ENCODE data around the gene RGS3. TPM values are rescaled to one million over a fixed set of nuclear protein-coding genes. Genes with fewer than 3 reads are reported as not detected.

The RGS3 gene
- total and polyA plus RNA-seq, 2 experiments from 2014 or later, result 44.5 to 48.6 TPM

DNA sequence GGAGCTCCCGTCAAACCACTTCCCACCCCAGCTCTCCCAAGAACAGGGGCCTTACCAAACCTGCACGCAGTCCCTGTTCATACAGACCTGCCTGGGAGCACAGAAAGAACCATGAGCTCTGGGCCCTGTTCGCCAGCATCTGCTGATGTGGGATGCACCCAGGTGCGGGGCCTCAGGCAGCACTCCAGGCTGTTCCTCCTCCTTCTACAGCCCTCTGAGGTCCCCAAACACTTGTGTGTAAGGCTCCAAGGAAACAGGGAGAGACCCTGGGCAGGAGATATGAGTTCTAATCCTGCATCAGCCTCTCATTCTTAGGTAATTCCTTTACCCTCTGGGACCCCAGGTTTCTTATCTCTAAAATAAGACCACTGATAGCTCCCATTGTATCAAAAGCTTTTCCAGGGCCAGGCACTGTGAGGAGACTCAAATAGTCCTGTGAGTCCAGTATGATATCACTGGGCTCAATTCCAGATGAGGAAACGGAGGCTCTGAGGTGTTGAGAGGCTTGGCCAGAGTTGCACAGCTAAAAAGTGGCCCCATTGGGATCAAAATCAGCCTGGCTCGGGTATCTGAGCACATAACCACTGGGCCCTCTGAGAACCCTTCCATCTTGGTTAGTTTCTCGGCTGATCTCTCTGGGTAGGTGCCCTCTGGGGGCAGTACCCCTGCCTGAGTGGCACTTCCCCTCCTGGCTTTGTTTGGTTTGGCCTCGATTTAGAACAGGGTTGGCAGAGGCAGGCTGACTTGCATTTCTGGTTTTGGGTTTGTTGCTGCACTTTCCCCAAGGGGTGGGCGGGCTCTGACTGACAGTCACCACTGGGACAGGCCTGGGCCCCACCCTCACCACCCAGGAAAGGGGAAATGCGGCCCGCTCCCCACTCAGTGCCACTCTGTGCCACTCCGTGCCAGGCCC, 116.8 kb downstream of the RGS3 start:
- Histone ChIP-seq H3K4me2 (ENCODE audit: unreplicated experiment) (peak overlapping the region; percentile 18), H3K9ac (no peak overlapping the region), H3K4me1 (ENCODE audit: insufficient read depth) (peaks cover 52% of the 10 kb centered on the region), H4K20me1 (ENCODE audit: insufficient read depth) (no peaks in the 10 kb centered on the region), H3K4me3 (no peak overlapping the region), H2AFZ (no peak overlapping the region), H3F3A (ENCODE audit: insufficient read depth) (peaks cover 37% of the 10 kb centered on the region), H3K36me3 (ENCODE audit: low read depth) (peaks cover 9% of the 10 kb centered on the region), H3K9me3 (ENCODE audit: low read depth) (no peaks in the 10 kb centered on the region), H3K79me2 (ENCODE audit: insufficient read depth) (peaks cover 28% of the 10 kb centered on the region), H3K27ac (no peak overlapping the region; the same call in 1 of the 2 replicates), H3K9me2 (ENCODE audit: insufficient read depth) (no peaks in the 10 kb centered on the region), H3K27me3 (replicated peaks; ENCODE audit: insufficient read depth) (no peaks in the 10 kb centered on the region)
- DNase-seq, result peak; percentile 58
- TF ChIP-seq EZH2 (IDR thresholded peaks at IDR 0.05; ENCODE audit: insufficient read depth, poor library complexity, severe bottlenecking), result no peak
- TF ChIP-seq EZH2phosphoT487 (IDR thresholded peaks at IDR 0.05; ENCODE audit: insufficient read depth, low read depth), result no peak
- WGBS, 2 experiments (ENCODE audit: low coverage in 1 of 2, low lambda C conversion rate in 2 of 2, missing lambda C conversion rate in 2 of 2), result 62 to 73% methylated on average over 12 of the region's 12 CpGs
- in situ Hi-C loops (cut with MboI), result loop anchor here (5.0 kb wide), 1 partner anchor 128 kb away; no protein-coding TSS in a partner anchor

DNA sequence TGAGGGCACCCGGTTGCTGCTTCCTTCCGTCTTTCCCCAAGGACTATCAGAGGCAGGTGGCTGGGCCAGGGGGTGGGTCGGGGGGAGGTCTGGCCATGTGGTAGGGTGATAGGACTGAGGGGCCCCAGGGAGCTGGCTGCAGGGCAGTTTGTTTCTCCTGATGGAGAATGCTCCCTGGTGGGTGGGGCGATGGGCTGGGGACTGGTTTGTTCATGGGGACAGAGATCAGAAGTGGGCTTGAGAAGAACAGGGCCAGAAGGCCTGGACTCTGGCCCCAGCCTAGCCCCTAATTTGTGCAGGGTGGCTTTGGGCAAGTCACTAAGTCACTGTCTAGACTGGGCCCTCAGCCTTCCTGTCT, 117.4 kb downstream of the RGS3 start:
- Histone ChIP-seq H3K4me1 (ENCODE audit: insufficient read depth) (peaks cover 52% of the 10 kb centered on the region), H3K79me2 (ENCODE audit: insufficient read depth) (peaks cover 22% of the 10 kb centered on the region), H3F3A (ENCODE audit: insufficient read depth) (peaks cover 37% of the 10 kb centered on the region), H3K27ac (no peak overlapping the region), H2AFZ (no peak overlapping the region), H3K27me3 (replicated peaks; ENCODE audit: insufficient read depth) (no peaks in the 10 kb centered on the region), H3K36me3 (ENCODE audit: low read depth) (peaks cover 13% of the 10 kb centered on the region), H3K4me2 (ENCODE audit: unreplicated experiment) (no peak overlapping the region), H3K9me2 (ENCODE audit: insufficient read depth) (no peaks in the 10 kb centered on the region), H3K9me3 (ENCODE audit: low read depth) (no peaks in the 10 kb centered on the region), H4K20me1 (ENCODE audit: insufficient read depth) (no peaks in the 10 kb centered on the region), H3K9ac (no peak overlapping the region), H3K4me3 (no peak overlapping the region)
- no peak for DNase-seq
- WGBS, 2 experiments (ENCODE audit: low coverage in 1 of 2, low lambda C conversion rate in 2 of 2, missing lambda C conversion rate in 2 of 2), result 80 to 94% methylated on average over 3 to 4 of the region's 4 CpGs
- TF ChIP-seq EZH2phosphoT487 (IDR thresholded peaks at IDR 0.05; ENCODE audit: insufficient read depth, low read depth) (no peak), EZH2 (IDR thresholded peaks at IDR 0.05; ENCODE audit: insufficient read depth, poor library complexity, severe bottlenecking) (no peak)
- in situ Hi-C loops (cut with MboI), result loop anchor here (5.0 kb wide), 1 partner anchor 129 kb away; no protein-coding TSS in a partner anchor

DNA sequence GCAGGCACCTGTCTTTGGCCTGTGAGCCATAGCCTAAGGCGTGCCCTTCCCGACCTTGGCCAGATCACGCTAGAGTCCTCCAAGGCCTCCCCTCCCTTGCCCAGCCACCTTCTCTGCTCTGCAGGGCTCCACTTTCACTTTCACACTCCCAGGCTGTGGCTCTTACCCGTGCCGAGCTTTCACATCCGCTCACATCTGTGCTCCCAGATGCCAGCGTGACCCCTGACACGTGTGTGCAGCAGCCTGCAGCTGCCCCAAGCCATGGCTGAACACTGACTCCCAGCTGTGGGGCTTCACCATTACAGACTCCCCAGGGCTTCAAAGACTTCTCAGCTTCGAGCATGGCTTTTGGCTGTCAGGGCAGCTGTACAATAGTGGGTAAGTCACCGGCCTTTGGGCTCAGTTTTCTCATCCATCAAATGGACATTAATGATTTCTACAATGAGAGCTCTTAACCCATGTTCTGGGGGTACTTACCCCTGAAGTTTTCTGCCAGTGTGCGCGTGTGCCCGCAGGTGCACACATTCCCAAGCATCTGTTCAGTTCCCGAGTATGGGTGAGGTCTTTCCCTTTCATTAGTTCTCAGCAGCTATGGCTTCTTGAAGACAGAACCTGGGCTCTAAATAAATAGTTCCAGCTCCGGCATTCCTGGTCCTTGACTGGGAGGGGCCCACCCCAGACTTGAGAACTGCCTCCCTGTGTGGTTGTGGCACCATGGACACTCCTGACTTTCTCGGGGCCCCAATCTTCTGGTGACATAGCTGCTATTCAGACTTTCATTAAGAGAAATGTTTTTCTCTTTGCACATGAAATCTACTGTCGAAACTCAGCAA, 118.6 kb downstream of the RGS3 start:
- Histone ChIP-seq H3K79me2 (ENCODE audit: insufficient read depth) (peaks cover 15% of the 10 kb centered on the region; the same call in 1 of the 2 replicates), H3K9ac (peak overlapping the region; percentile 32; the same call in 1 of the 2 replicates), H3K9me3 (ENCODE audit: low read depth) (no peaks in the 10 kb centered on the region), H4K20me1 (ENCODE audit: insufficient read depth) (no peaks in the 10 kb centered on the region), H2AFZ (no peak overlapping the region), H3K9me2 (ENCODE audit: insufficient read depth) (no peaks in the 10 kb centered on the region), H3K36me3 (ENCODE audit: low read depth) (peaks cover 13% of the 10 kb centered on the region), H3K4me1 (ENCODE audit: insufficient read depth) (peaks cover 47% of the 10 kb centered on the region), H3K27me3 (replicated peaks; ENCODE audit: insufficient read depth) (no peaks in the 10 kb centered on the region), H3F3A (ENCODE audit: insufficient read depth) (peaks cover 34% of the 10 kb centered on the region), H3K27ac (no peak overlapping the region), H3K4me2 (ENCODE audit: unreplicated experiment) (peak overlapping the region; percentile 18), H3K4me3 (no peak overlapping the region)
- in situ Hi-C loops (cut with MboI), result loop anchor here (5.0 kb wide), 1 partner anchor 130 kb away; no protein-coding TSS in a partner anchor
- WGBS, 2 experiments (ENCODE audit: low coverage in 1 of 2, low lambda C conversion rate in 2 of 2, missing lambda C conversion rate in 2 of 2), result 44 to 51% methylated on average over 17 of the region's 17 CpGs
- DNase-seq, result peak; percentile 69
- TF ChIP-seq EZH2phosphoT487 (IDR thresholded peaks at IDR 0.05; ENCODE audit: insufficient read depth, low read depth) (no peak), EZH2 (IDR thresholded peaks at IDR 0.05; ENCODE audit: insufficient read depth, poor library complexity, severe bottlenecking) (no peak)

DNA sequence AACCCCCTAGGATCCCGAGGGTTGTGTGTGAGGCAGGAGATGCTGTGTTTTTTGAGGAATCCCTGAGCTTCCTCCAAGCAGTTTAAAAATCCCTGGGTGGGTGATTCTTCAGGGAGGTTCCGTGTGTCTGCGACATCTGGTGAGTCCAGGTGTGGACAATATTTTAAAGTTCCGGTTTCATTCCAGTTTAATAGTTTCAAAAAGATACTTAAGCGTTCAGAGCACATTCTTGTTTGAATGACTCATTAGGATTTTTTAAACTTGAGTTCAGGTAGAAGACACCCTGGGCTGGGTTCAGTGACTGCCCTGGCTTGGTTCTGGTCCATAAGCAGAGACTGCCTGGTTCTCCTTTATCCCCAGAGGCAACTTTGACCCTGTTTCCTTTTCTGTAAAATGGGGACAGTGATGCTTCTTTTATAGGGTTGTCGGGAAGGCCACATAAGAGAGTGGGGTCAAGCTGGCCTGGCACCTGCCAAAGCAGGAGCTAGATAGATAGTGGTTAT, 119.2 kb downstream of the RGS3 start:
- in situ Hi-C loops (cut with MboI), result loop anchor here (5.0 kb wide), 1 partner anchor 130 kb away; no protein-coding TSS in a partner anchor
- H3K4me1 ChIP-seq (ENCODE audit: insufficient read depth), result peaks cover 40% of the 10 kb centered on the region
- no peaks in the 10 kb centered on the region for H3K27me3 ChIP-seq (replicated peaks; ENCODE audit: insufficient read depth)
- TF ChIP-seq EZH2phosphoT487 (IDR thresholded peaks at IDR 0.05; ENCODE audit: insufficient read depth, low read depth) (no peak), EZH2 (IDR thresholded peaks at IDR 0.05; ENCODE audit: insufficient read depth, poor library complexity, severe bottlenecking) (no peak)
- no peak overlapping the region for H2AFZ ChIP-seq
- 87 to 92% methylated on average over 6 of the region's 6 CpGs for WGBS, 2 experiments (ENCODE audit: low coverage in 1 of 2, low lambda C conversion rate in 2 of 2, missing lambda C conversion rate in 2 of 2)
- peaks cover 13% of the 10 kb centered on the region for H3K36me3 ChIP-seq (ENCODE audit: low read depth)
- no peaks in the 10 kb centered on the region for H3K9me3 ChIP-seq (ENCODE audit: low read depth)
- 0 out of 2 replicates have a peak, but pooled peaks cover 15% of the 10 kb centered on the region for H3K79me2 ChIP-seq (ENCODE audit: insufficient read depth)
- peak overlapping the region; percentile 32; the same call in 1 of the 2 replicates for H3K9ac ChIP-seq
- no peak for DNase-seq
- H3K4me3 ChIP-seq, result no peak overlapping the region
- no peak overlapping the region for H3K4me2 ChIP-seq (ENCODE audit: unreplicated experiment)
- no peaks in the 10 kb centered on the region for H4K20me1 ChIP-seq (ENCODE audit: insufficient read depth)
- H3K9me2 ChIP-seq (ENCODE audit: insufficient read depth), result no peaks in the 10 kb centered on the region
- H3F3A ChIP-seq (ENCODE audit: insufficient read depth), result peaks cover 27% of the 10 kb centered on the region
- no peak overlapping the region for H3K27ac ChIP-seq

Measured in GM23248 (cell line).